GM23248 (cell line): ENCODE results near the gene EIF4A3.

Experiments
- EZH2 ChIP-seq: fragments of 200-600 bp; sonication (generic); IDR thresholded peaks from 2 replicates; pipeline ENCODE4 v1.6.1; 2018; ENCODE audit warnings: antibody characterized with exemption, mild to moderate bottlenecking; ENCODE audit not compliant: insufficient read depth, poor library complexity, severe bottlenecking
- EZH2phosphoT487 ChIP-seq: fragments of 200-600 bp; sonication (generic); IDR thresholded peaks from 2 replicates; pipeline ENCODE4 v1.6.1; 2018; ENCODE audit warnings: antibody characterized with exemption, moderate library complexity, mild to moderate bottlenecking, low read depth; ENCODE audit not compliant: insufficient read depth

GRCh38 chr17:80141463-80142165, 5.3 kb downstream of the EIF4A3 start:
- TF ChIP-seq EZH2, result no peak
- TF ChIP-seq EZH2phosphoT487, result no peak
